GM12878 (cell line): Measurements from ENCODE around the gene CYTH3. TPM values are rescaled to one million over a fixed set of nuclear protein-coding genes. Genes with fewer than 3 reads are reported as not detected.

Experiments used
- ATAC-seq: fragments of 200-7000 bp; cut with Tn5 transposase; 3 replicates; pipeline ENCODE4 v1.9.1; 2020; ENCODE audit warnings: mild to moderate bottlenecking, moderate library complexity
- BruUV-seq: library from RNA; stranded (reverse); fragments of 400-500 nt; replicated peaks from 2 replicates; lab custom pipeline; 2021; lab: Mats Ljungman, UMichigan
- CTCF ChIA-PET: fragments of 300-600 bp; sonication (Branson Sonifier 250); formaldehyde crosslinking; extraction: SDS; loops from one replicate; lab custom pipeline; 2021; ENCODE audit warnings: inconsistent platforms; lab: Yijun Ruan, JAX
- POLR2A ChIA-PET: fragments of 350-600 bp; formaldehyde crosslinking; extraction: SDS; loops from one replicate; lab custom pipeline; 2021; ENCODE audit warnings: inconsistent platforms; lab: Charles Lee
- RAD21 ChIA-PET: fragments of 300-600 bp; sonication (Branson Sonifier 250); formaldehyde crosslinking; loops from one replicate; lab custom pipeline; 2023; ENCODE audit warnings: antibody characterized with exemption; ENCODE audit not compliant: unreplicated experiment; lab: Charles Lee
- SMC1A ChIA-PET: fragments of 300-600 bp; sonication (Branson Sonifier 250); formaldehyde crosslinking; loops from one replicate; lab custom pipeline; 2023; ENCODE audit not compliant: unreplicated experiment, uncharacterized antibody; lab: Charles Lee
- DNase-seq: peaks from one replicate; pipeline ENCODE4 v3.0.0-alpha.2; 2011; ENCODE audit warnings: low read depth, low spot score
- FAIRE-seq: peaks from 3 replicates; lab custom pipeline; 2011; peaks lifted over from hg19 to GRCh38; lab: Jason Lieb, UNC
- H2AFZ ChIP-seq: 2 replicates; pipeline ENCODE4 v1.6.0; 2011; ENCODE audit warnings: low read depth, low read length, control low read depth; ENCODE audit not compliant: control insufficient read depth
- H3K27ac ChIP-seq: 2 replicates; pipeline ENCODE4 v1.5.1; 2011; ENCODE audit warnings: control low read depth; ENCODE audit not compliant: control insufficient read depth, insufficient read depth
- H3K27me3 ChIP-seq, 2 experiments: replicated peaks in 1 of 2; 2 replicates each; pipeline versions ENCODE4 v1.6.0 to v1.6.1; 2011; ENCODE audit warnings: low read length in 1 of 2; ENCODE audit not compliant: control insufficient read depth in 2 of 2, insufficient read depth in 2 of 2
- H3K36me3 ChIP-seq, 2 experiments: 2 replicates each; pipeline ENCODE4 v1.5.1; 2011; ENCODE audit warnings: low read length in 1 of 2; ENCODE audit not compliant: control insufficient read depth in 2 of 2, insufficient read depth in 2 of 2
- H3K4me1 ChIP-seq: 2 replicates; pipeline ENCODE4 v1.6.1; 2011; ENCODE audit warnings: mild to moderate bottlenecking, low read length, moderate library complexity, mixed read lengths; ENCODE audit not compliant: control insufficient read depth, insufficient read depth
- H3K4me2 ChIP-seq: 2 replicates; pipeline ENCODE4 v1.6.0; 2011; ENCODE audit warnings: control low read depth; ENCODE audit not compliant: control insufficient read depth, insufficient read depth
- H3K4me3 ChIP-seq: fragments of 200-600 bp; sonication (generic); 2 replicates; pipeline ENCODE4 v1.5.1; 2016
- H3K79me2 ChIP-seq: 2 replicates; pipeline ENCODE4 v1.6.0; 2011; ENCODE audit warnings: low read length; ENCODE audit not compliant: control insufficient read depth, insufficient read depth
- H3K9ac ChIP-seq: 2 replicates; pipeline ENCODE4 v1.8.0; 2011; ENCODE audit warnings: low read length, control low read depth, mixed read lengths; ENCODE audit not compliant: control insufficient read depth, insufficient read depth
- H3K9me3 ChIP-seq: replicated peaks from 3 replicates; pipeline ENCODE4 v1.5.1; 2011; ENCODE audit warnings: mild to moderate bottlenecking, low read length; ENCODE audit not compliant: control insufficient read depth, insufficient read depth
- H4K20me1 ChIP-seq: 2 replicates; pipeline ENCODE4 v1.6.0; 2011; ENCODE audit not compliant: control insufficient read depth, insufficient read depth
- ASH2L ChIP-seq: fragments of 300-600, 200-600 bp; sonication (generic); IDR thresholded peaks from 2 replicates; pipeline ENCODE4 v1.6.1; 2017; ENCODE audit warnings: low read depth, mild to moderate bottlenecking, borderline replicate concordance
- CBX3 ChIP-seq: fragments of 200-600 bp; sonication (generic); IDR thresholded peaks from 2 replicates; pipeline ENCODE4 v1.6.1; 2016; ENCODE audit warnings: low read depth, borderline replicate concordance
- CTCF ChIP-seq, 3 experiments: IDR thresholded peaks in 2 of 3; conservative IDR thresholded peaks in 1 of 3; 2 replicates each; pipeline ENCODE4 v1.5.1; 2011; ENCODE audit warnings: low read depth in 3 of 3, low read length in 3 of 3, mild to moderate bottlenecking in 3 of 3, control low read depth in 2 of 3, moderate library complexity in 2 of 3, inconsistent platforms in 1 of 3, mixed read lengths in 1 of 3; ENCODE audit not compliant: control insufficient read depth in 2 of 3, insufficient read depth in 1 of 3; ENCODE audit errors: extremely low read depth in 1 of 3
- FOXK2 ChIP-seq: fragments of 450-650 bp; IDR thresholded peaks from 2 replicates; pipeline ENCODE4 v1.6.1; 2017; ENCODE audit warnings: mild to moderate bottlenecking, moderate library complexity
- NFXL1 ChIP-seq: fragments of 450-650 bp; IDR thresholded peaks from 2 replicates; pipeline ENCODE4 v1.6.1; 2017; ENCODE audit warnings: antibody characterized with exemption, mild to moderate bottlenecking, borderline replicate concordance
- NKRF ChIP-seq: fragments of 450-650 bp; conservative IDR thresholded peaks from 2 replicates; pipeline ENCODE4 v1.6.1; 2017; ENCODE audit warnings: mild to moderate bottlenecking, moderate library complexity
- POLR2A ChIP-seq: IDR thresholded peaks from 2 replicates; pipeline ENCODE4 v1.6.1; 2011; ENCODE audit warnings: low read depth, mild to moderate bottlenecking, low read length
- STAT3 ChIP-seq: IDR thresholded peaks from 2 replicates; pipeline ENCODE4 v1.6.1; 2011; ENCODE audit warnings: low read depth, low read length, improper control_type of control experiment
- ZBTB11 ChIP-seq: fragments of 450-650 bp; formaldehyde crosslinking; IDR thresholded peaks from 2 replicates; pipeline ENCODE4 v1.5.0; 2022; ENCODE audit warnings: mild to moderate bottlenecking, missing genetic modification characterization
- ZNF207 ChIP-seq: fragments of 450-650 bp; IDR thresholded peaks from 2 replicates; pipeline ENCODE4 v1.6.1; 2014; ENCODE audit warnings: antibody characterized with exemption, mild to moderate bottlenecking, borderline replicate concordance
- ZSCAN29 ChIP-seq: fragments of 450-650 bp; IDR thresholded peaks from 2 replicates; pipeline ENCODE4 v1.6.1; 2017; ENCODE audit warnings: mild to moderate bottlenecking, moderate library complexity
- WGBS: methylation state at CpG from one replicate; pipeline ENCODE4 v1.1.6; 2016; ENCODE audit warnings: low lambda C conversion rate; ENCODE audit not compliant: insufficient replicate concordance, insufficient coverage; ENCODE audit errors: missing lambda C conversion rate; 5-methylcytosine and 5-hydroxymethylcytosine counted together
- in situ Hi-C: fragments of 300-500 bp; cut with MboI; formaldehyde crosslinking; loops from 9 replicates; pipeline ENCODE4 v1.14.3; 2018; ENCODE audit warnings: mixed read lengths
- intact Hi-C: fragments of 100-400 bp; cut with micrococcal nuclease; formaldehyde crosslinking; loops from one replicate; pipeline ENCODE4 v1.14.2; 2022; ENCODE audit not compliant: unreplicated experiment
- polyA plus RNA-seq, 11 experiments: library from polyadenylated mRNA; depleted of rRNA in 4 of 11; unstranded in 6 of 11; stranded (reverse) in 5 of 11; fragments of >200 nt; fragmentation: Nextera tagmentation in 4 of 11; fragmentation: Illumina TruSeq in 1 of 11; extraction: Ambion mirVana in 4 of 11; extraction: Trizol in 1 of 11; gene quantifications; 1 replicate in 1 of 11; 2 replicates in 10 of 11; pipeline versions ENCODE4 v1.2.1 to v1.2.3, GENCODE V29; 2011 to 2016; ENCODE audit warnings: inconsistent platforms in 2 of 11, missing spikeins in 2 of 11, low read depth in 1 of 11
- total RNA-seq, 4 experiments: library from RNA; depleted of rRNA in 3 of 4; stranded (reverse); fragments of >200 nt in 3 of 4; fragmentation: Illumina TruSeq in 1 of 4; extraction: Trizol in 1 of 4; gene quantifications; 2 replicates each; pipeline versions ENCODE4 v1.2.1 to v1.2.3, GENCODE V29; 2013 to 2021
- TF ChIP-seq, protein P1 (sequence below): IDR thresholded peaks from 2 replicates; pipeline ENCODE4 v1.6.1; 2012; ENCODE audit warnings: improper control_type of control experiment, low read depth, low read length; ENCODE audit not compliant: insufficient replicate concordance

Gene CYTH3
- total and polyA plus RNA-seq, 10 of the 15 experiments (the other 5 are each of a cell fraction or from before 2014, with no cell fraction given) = 0.45 to 28.2 (median 15.7) TPM

- DNase-seq (no peak), FAIRE-seq (no peak), ATAC-seq (no peak)
- BruUV-seq = no TSS peak
- H3K36me3 ChIP-seq = peaks cover 26 to 30% of the 10 kb centered on the region in 2 experiments
- peaks cover 4% of the 10 kb centered on the region for H3K4me1 ChIP-seq
- no peaks in the 10 kb centered on the region for H4K20me1 ChIP-seq
- no peaks in the 10 kb centered on the region for H3K27me3 ChIP-seq
- in situ Hi-C loops (no loop called here), intact Hi-C loops (no loop called here)
- no peak overlapping the region for H3K4me2 ChIP-seq
- ChIA-PET CTCF (no interaction called here), POLR2A (no interaction called here), SMC1A (no interaction called here), RAD21 (no interaction called here)
- no peaks in the 10 kb centered on the region for H3K9me3 ChIP-seq
- no peak overlapping the region for H3K9ac ChIP-seq
- no peak overlapping the region for H2AFZ ChIP-seq
- no peak overlapping the region for H3K27ac ChIP-seq
- H3K79me2 ChIP-seq = no peaks in the 10 kb centered on the region
- 98% methylated on average over 8 of the region's 8 CpGs for WGBS
- H3K4me3 ChIP-seq = no peak overlapping the region
- TF ChIP-seq CBX3 (no peak), ZNF207 (no peak), POLR2A (no peak), NFXL1 (no peak), FOXK2 (no peak), ZBTB11 (CRISPR knock-in tag) (no peak), CTCF (IDR thresholded peaks at IDR 0.05 in 2 of 3, conservative IDR thresholded peaks at IDR 0.05 in 1 of 3; ENCODE audit: control insufficient read depth in 2 of 3, extremely low read depth in 1 of 3, insufficient read depth in 1 of 3, low read depth in 3 of 3, low read length in 3 of 3) (no peak), STAT3 (no peak), ZSCAN29 (no peak), ASH2L (no peak), NKRF (no peak)
- TF ChIP-seq, protein P1, sequence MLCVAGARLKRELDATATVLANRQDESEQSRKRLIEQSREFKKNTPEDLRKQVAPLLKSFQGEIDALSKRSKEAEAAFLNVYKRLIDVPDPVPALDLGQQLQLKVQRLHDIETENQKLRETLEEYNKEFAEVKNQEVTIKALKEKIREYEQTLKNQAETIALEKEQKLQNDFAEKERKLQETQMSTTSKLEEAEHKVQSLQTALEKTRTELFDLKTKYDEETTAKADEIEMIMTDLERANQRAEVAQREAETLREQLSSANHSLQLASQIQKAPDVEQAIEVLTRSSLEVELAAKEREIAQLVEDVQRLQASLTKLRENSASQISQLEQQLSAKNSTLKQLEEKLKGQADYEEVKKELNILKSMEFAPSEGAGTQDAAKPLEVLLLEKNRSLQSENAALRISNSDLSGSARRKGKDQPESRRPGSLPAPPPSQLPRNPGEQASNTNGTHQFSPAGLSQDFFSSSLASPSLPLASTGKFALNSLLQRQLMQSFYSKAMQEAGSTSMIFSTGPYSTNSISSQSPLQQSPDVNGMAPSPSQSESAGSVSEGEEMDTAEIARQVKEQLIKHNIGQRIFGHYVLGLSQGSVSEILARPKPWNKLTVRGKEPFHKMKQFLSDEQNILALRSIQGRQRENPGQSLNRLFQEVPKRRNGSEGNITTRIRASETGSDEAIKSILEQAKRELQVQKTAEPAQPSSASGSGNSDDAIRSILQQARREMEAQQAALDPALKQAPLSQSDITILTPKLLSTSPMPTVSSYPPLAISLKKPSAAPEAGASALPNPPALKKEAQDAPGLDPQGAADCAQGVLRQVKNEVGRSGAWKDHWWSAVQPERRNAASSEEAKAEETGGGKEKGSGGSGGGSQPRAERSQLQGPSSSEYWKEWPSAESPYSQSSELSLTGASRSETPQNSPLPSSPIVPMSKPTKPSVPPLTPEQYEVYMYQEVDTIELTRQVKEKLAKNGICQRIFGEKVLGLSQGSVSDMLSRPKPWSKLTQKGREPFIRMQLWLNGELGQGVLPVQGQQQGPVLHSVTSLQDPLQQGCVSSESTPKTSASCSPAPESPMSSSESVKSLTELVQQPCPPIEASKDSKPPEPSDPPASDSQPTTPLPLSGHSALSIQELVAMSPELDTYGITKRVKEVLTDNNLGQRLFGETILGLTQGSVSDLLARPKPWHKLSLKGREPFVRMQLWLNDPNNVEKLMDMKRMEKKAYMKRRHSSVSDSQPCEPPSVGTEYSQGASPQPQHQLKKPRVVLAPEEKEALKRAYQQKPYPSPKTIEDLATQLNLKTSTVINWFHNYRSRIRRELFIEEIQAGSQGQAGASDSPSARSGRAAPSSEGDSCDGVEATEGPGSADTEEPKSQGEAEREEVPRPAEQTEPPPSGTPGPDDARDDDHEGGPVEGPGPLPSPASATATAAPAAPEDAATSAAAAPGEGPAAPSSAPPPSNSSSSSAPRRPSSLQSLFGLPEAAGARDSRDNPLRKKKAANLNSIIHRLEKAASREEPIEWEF = no peak
Measured at GRCh38 chr7:6146666-6147065, 125.8 kb downstream of the CYTH3 start.
